H1 (cell line): ENCODE results near the gene ITM2A. TPM values are rescaled to one million over a fixed set of nuclear protein-coding genes. Genes with fewer than 3 reads are reported as not detected.

Source experiments
- CTCF ChIA-PET: fragments of 300-600 bp; sonication (Branson Sonifier 250); formaldehyde crosslinking; loops from one replicate; lab custom pipeline; 2021; ENCODE audit not compliant: partially characterized antibody; lab: Charles Lee
- POLR2A ChIA-PET: fragments of 300-600 bp; sonication (Branson Sonifier 250); formaldehyde crosslinking; loops from one replicate; lab custom pipeline; 2021; ENCODE audit warnings: inconsistent platforms; ENCODE audit not compliant: partially characterized antibody; lab: Charles Lee
- DNase-seq, 2 experiments: peaks; one replicate each; pipeline versions ENCODE4 v3.0.0 to v3.0.0-alpha.2; 2010 to 2022; ENCODE audit warnings: low spot score in 2 of 2, low read depth in 1 of 2, mixed read lengths in 1 of 2
- FAIRE-seq: peaks from 2 replicates; lab custom pipeline; 2011; peaks lifted over from hg19 to GRCh38; lab: Jason Lieb, UNC
- H2AFZ ChIP-seq: 2 replicates; pipeline ENCODE4 v1.8.1; 2012; ENCODE audit warnings: low read length, inconsistent platforms
- H2AK5ac ChIP-seq: 2 replicates; pipeline ENCODE4 v1.6.1; 2013; ENCODE audit warnings: low read depth, low read length
- H2BK120ac ChIP-seq: replicated peaks from 2 replicates; pipeline ENCODE3; 2013; ENCODE audit warnings: low read depth, low read length, inconsistent platforms
- H2BK12ac ChIP-seq: 2 replicates; pipeline ENCODE4 v1.6.1; 2013; ENCODE audit warnings: low read depth, low read length
- H2BK15ac ChIP-seq: 2 replicates; pipeline ENCODE4 v1.6.1; 2013; ENCODE audit warnings: low read length
- H2BK20ac ChIP-seq: 2 replicates; pipeline ENCODE4 v1.6.1; 2013; ENCODE audit warnings: low read length
- H2BK5ac ChIP-seq: 2 replicates; pipeline ENCODE4 v1.6.1; 2013; ENCODE audit warnings: low read depth, low read length
- H3K14ac ChIP-seq: 2 replicates; pipeline ENCODE4 v1.6.1; 2013; ENCODE audit warnings: inconsistent platforms; ENCODE audit not compliant: insufficient read length
- H3K18ac ChIP-seq: 2 replicates; pipeline ENCODE4 v1.6.1; 2013; ENCODE audit warnings: low read length; ENCODE audit errors: extremely low read depth
- H3K23ac ChIP-seq: 2 replicates; pipeline ENCODE4 v1.6.1; 2013; ENCODE audit warnings: inconsistent platforms; ENCODE audit not compliant: insufficient read length
- H3K23me2 ChIP-seq: 2 replicates; pipeline ENCODE4 v1.6.1; 2013; ENCODE audit warnings: low read depth, low read length
- H3K27ac ChIP-seq: 2 replicates; pipeline ENCODE4 v1.6.1; 2011; ENCODE audit warnings: low read depth, low read length, inconsistent platforms
- H3K27me3 ChIP-seq, 4 experiments: replicated peaks in 1 of 4; 1 replicate in 1 of 4; 2 replicates in 3 of 4; pipeline versions ENCODE4 v1.6.1 to v1.8.1; 2011 to 2013; ENCODE audit warnings: low read length in 3 of 4, mild to moderate bottlenecking in 3 of 4, inconsistent platforms in 2 of 4, mixed read lengths in 2 of 4, moderate library complexity in 1 of 4; ENCODE audit not compliant: control insufficient read depth in 3 of 4, insufficient read depth in 3 of 4; ENCODE audit errors: extremely low read depth in 1 of 4
- H3K36me3 ChIP-seq, 4 experiments: 2 replicates each; pipeline versions ENCODE4 v1.6.1 to v1.8.1; 2011 to 2013; ENCODE audit warnings: mild to moderate bottlenecking in 4 of 4, low read length in 3 of 4, moderate library complexity in 2 of 4, control low read depth in 1 of 4, inconsistent platforms in 1 of 4; ENCODE audit not compliant: insufficient read depth in 4 of 4, control insufficient read depth in 2 of 4
- H3K4ac ChIP-seq: replicated peaks from 2 replicates; pipeline ENCODE3; 2013; ENCODE audit warnings: low read length, low read depth, mixed read lengths, inconsistent platforms; ENCODE audit not compliant: insufficient read length
- H3K4me1 ChIP-seq, 4 experiments: replicated peaks in 1 of 4; 1 replicate in 1 of 4; 2 replicates in 3 of 4; pipeline versions ENCODE4 v1.6.1 to v1.8.1; 2011 to 2013; ENCODE audit warnings: low read length in 3 of 4, inconsistent platforms in 2 of 4, mixed read lengths in 1 of 4; ENCODE audit not compliant: insufficient read depth in 4 of 4, control insufficient read depth in 3 of 4
- H3K4me2 ChIP-seq, 2 experiments: 2 replicates each; pipeline versions ENCODE4 v1.6.1 to v1.8.1; 2011 to 2013; ENCODE audit warnings: low read depth in 2 of 2, low read length in 2 of 2, control low read depth in 1 of 2, inconsistent platforms in 1 of 2, mild to moderate bottlenecking in 1 of 2; ENCODE audit not compliant: insufficient read depth in 1 of 2
- H3K4me3 ChIP-seq, 4 experiments: fragments of 200-600, 300-600 bp in 1 of 4; sonication (generic), shearing (Covaris generic), sonication (Bioruptor Twin) in 1 of 4; 2 replicates each; pipeline versions ENCODE4 v1.5.1 to v1.8.1; 2011 to 2016; ENCODE audit warnings: low read length in 4 of 4, low read depth in 3 of 4, control low read depth in 2 of 4, inconsistent platforms in 2 of 4, mild to moderate bottlenecking in 2 of 4, mixed read lengths in 1 of 4, moderate library complexity in 1 of 4; ENCODE audit not compliant: insufficient read depth in 2 of 4; ENCODE audit errors: extremely low read depth in 1 of 4
- H3K56ac ChIP-seq: replicated peaks from 2 replicates; pipeline ENCODE3; 2013; ENCODE audit warnings: low read depth, mild to moderate bottlenecking, mixed read lengths, low read length, inconsistent platforms; ENCODE audit not compliant: insufficient read length
- H3K79me1 ChIP-seq: 2 replicates; pipeline ENCODE4 v1.6.1; 2013; ENCODE audit warnings: low read depth, low read length, control low read depth
- H3K79me2 ChIP-seq, 2 experiments: 2 replicates each; pipeline versions ENCODE4 v1.6.1 to v1.8.1; 2012 to 2013; ENCODE audit warnings: low read length in 2 of 2, mild to moderate bottlenecking in 2 of 2, inconsistent platforms in 1 of 2; ENCODE audit not compliant: insufficient read depth in 2 of 2, control insufficient read depth in 1 of 2
- H3K9ac ChIP-seq, 4 experiments: replicated peaks in 1 of 4; 1 replicate in 1 of 4; 2 replicates in 3 of 4; pipeline versions ENCODE4 v1.6.1 to v1.8.1; 2011 to 2013; ENCODE audit warnings: low read depth in 3 of 4, low read length in 3 of 4, control low read depth in 2 of 4, mild to moderate bottlenecking in 2 of 4, moderate library complexity in 2 of 4, inconsistent platforms in 1 of 4; ENCODE audit errors: extremely low read depth in 1 of 4
- H3K9me3 ChIP-seq, 2 experiments: 2 replicates each; pipeline versions ENCODE4 v1.6.1 to v1.8.1; 2012 to 2013; ENCODE audit warnings: mild to moderate bottlenecking in 2 of 2, moderate library complexity in 2 of 2, control low read depth in 1 of 2, inconsistent platforms in 1 of 2, low read depth in 1 of 2, low read length in 1 of 2, mixed read lengths in 1 of 2; ENCODE audit not compliant: insufficient read depth in 2 of 2
- H4K20me1 ChIP-seq, 2 experiments: replicated peaks in 1 of 2; 2 replicates each; pipeline versions ENCODE3 to v1.8.1; 2011 to 2013; ENCODE audit warnings: inconsistent platforms in 2 of 2, low read length in 2 of 2, mild to moderate bottlenecking in 1 of 2; ENCODE audit not compliant: insufficient read depth in 2 of 2, control insufficient read depth in 1 of 2
- H4K5ac ChIP-seq: 2 replicates; pipeline ENCODE4 v1.6.1; 2013; ENCODE audit warnings: low read length, low read depth, mixed read lengths, inconsistent platforms; ENCODE audit not compliant: insufficient read length
- H4K8ac ChIP-seq: 2 replicates; pipeline ENCODE4 v1.8.0; 2013; ENCODE audit warnings: mild to moderate bottlenecking, moderate library complexity, low read length, inconsistent platforms; ENCODE audit not compliant: insufficient read depth; ENCODE audit errors: extremely low read depth
- H4K91ac ChIP-seq: replicated peaks from 2 replicates; pipeline ENCODE3; 2013; ENCODE audit warnings: low read length, mixed read lengths, inconsistent platforms; ENCODE audit not compliant: insufficient read length
- CREB1 ChIP-seq: IDR thresholded peaks from 2 replicates; pipeline ENCODE4 v1.6.1; 2012; ENCODE audit warnings: inconsistent platforms
- EGR1 ChIP-seq: IDR thresholded peaks from 2 replicates; pipeline ENCODE4 v1.6.1; 2011; ENCODE audit warnings: low read depth, low read length, borderline replicate concordance
- EP300 ChIP-seq, 2 experiments: IDR thresholded peaks; 1 replicate in 1 of 2; 2 replicates in 1 of 2; pipeline ENCODE4 v1.6.1; 2011 to 2012; ENCODE audit warnings: low read depth in 2 of 2, low read length in 2 of 2, mild to moderate bottlenecking in 2 of 2, borderline replicate concordance in 1 of 2, inconsistent platforms in 1 of 2, moderate library complexity in 1 of 2
- NANOG ChIP-seq: IDR thresholded peaks from 2 replicates; pipeline ENCODE4 v1.6.1; 2011; ENCODE audit warnings: low read length, low read depth, mild to moderate bottlenecking, inconsistent platforms; ENCODE audit not compliant: insufficient read depth, poor library complexity, severe bottlenecking
- POLR2AphosphoS5 ChIP-seq: IDR thresholded peaks from 2 replicates; pipeline ENCODE4 v1.6.1; 2011; ENCODE audit warnings: low read depth, low read length
- SP4 ChIP-seq: IDR thresholded peaks from 2 replicates; pipeline ENCODE4 v1.6.1; 2012; ENCODE audit warnings: low read length, inconsistent platforms
- SRF ChIP-seq: IDR thresholded peaks from 2 replicates; pipeline ENCODE4 v1.6.1; 2011; ENCODE audit warnings: mild to moderate bottlenecking, low read depth, low read length, moderate library complexity
- whole genome bisulfite sequencing, 2 experiments: shearing (Covaris generic) in 1 of 2; methylation state at CpG; one replicate each; pipeline versions ENCODE4 v1.1.6 to v1.1.7; 2013 to 2015; ENCODE audit warnings: low lambda C conversion rate in 2 of 2, mixed read lengths in 2 of 2, inconsistent platforms in 1 of 2, low coverage in 1 of 2, missing lambda C conversion rate in 1 of 2; ENCODE audit not compliant: insufficient replicate concordance in 2 of 2, insufficient coverage in 1 of 2, insufficient read length in 1 of 2; ENCODE audit errors: extremely low coverage in 1 of 2, missing lambda C conversion rate in 1 of 2; 5-methylcytosine and 5-hydroxymethylcytosine counted together
- polyA plus RNA-seq, 7 experiments: library from polyadenylated mRNA; depleted of rRNA in 3 of 7; stranded (reverse) in 5 of 7; unstranded in 2 of 7; fragments of >200 nt in 5 of 7; fragments of 200-250 nt in 2 of 7; gene quantifications; 1 replicate in 5 of 7; 2 replicates in 1 of 7; 4 replicates in 1 of 7; pipeline versions ENCODE4 v1.2.1 to v1.2.3, GENCODE V29; 2011 to 2013; ENCODE audit warnings: missing spikeins in 2 of 7, mixed read lengths in 2 of 7
- total RNA-seq: library from RNA; stranded (reverse); fragmentation: NEBNext Ultra II Directional; extraction: Animal tissue kit (Norgen Biotek cat#: 25700); gene quantifications from 2 replicates; pipeline ENCODE4 v1.2.1, GENCODE V29; 2021

Gene ITM2A
- total and polyA plus RNA-seq, 2 of the 8 experiments (the other 6 are each of a cell fraction or from before 2014, with no cell fraction given) = 35.7 to 52.0 TPM

- H3K4me1 ChIP-seq = no peaks in the 10 kb centered on the region
- H4K8ac ChIP-seq = no peak overlapping the region
- H3K23me2 ChIP-seq = no peaks in the 10 kb centered on the region
- no peak overlapping the region for H2AFZ ChIP-seq
- H3K56ac ChIP-seq = no peak overlapping the region
- H2BK12ac ChIP-seq = no peak overlapping the region
- FAIRE-seq (no peak), DNase-seq (no peak)
- no peak overlapping the region for H2BK120ac ChIP-seq
- no peak overlapping the region for H2BK20ac ChIP-seq
- no peak overlapping the region for H3K27ac ChIP-seq
- no peak overlapping the region for H3K14ac ChIP-seq
- no peak overlapping the region for H2BK15ac ChIP-seq
- H3K36me3 ChIP-seq = no peaks in the 10 kb centered on the region
- no peak overlapping the region for H2BK5ac ChIP-seq
- no peak overlapping the region for H3K23ac ChIP-seq
- CTCF ChIA-PET = no interaction called here
- H4K20me1 ChIP-seq = no peaks in the 10 kb centered on the region
- no peak overlapping the region for H3K4me3 ChIP-seq
- no peak overlapping the region for H3K4me2 ChIP-seq
- H4K5ac ChIP-seq = no peak overlapping the region
- WGBS, 2 experiments = 97% methylated on average over 2 of the region's 2 CpGs; no CpG with 5 or more reads in 1 of the 2 experiments
- H3K79me1 ChIP-seq = no peaks in the 10 kb centered on the region
- POLR2A ChIA-PET = no interaction called here
- H3K9ac ChIP-seq = no peak overlapping the region
- no peak overlapping the region for H3K18ac ChIP-seq
- no peak overlapping the region for H3K4ac ChIP-seq
- TF ChIP-seq CREB1 (no peak), SP4 (no peak), SRF (no peak), NANOG (no peak), POLR2AphosphoS5 (no peak), EGR1 (no peak), EP300 (IDR thresholded peaks at IDR 0.05; ENCODE audit: borderline replicate concordance in 1 of 2, low read depth in 2 of 2, low read length in 2 of 2) (no peak)
- TF ChIP-seq, all 59 proteins: peak for 0
- Histone ChIP-seq H3K9me3 (no peaks in the 10 kb centered on the region), H3K79me2 (no peaks in the 10 kb centered on the region), H3K27me3 (no peaks in the 10 kb centered on the region), H4K91ac (no peak overlapping the region), H2AK5ac (no peak overlapping the region)
Observed at GRCh38 chrX:79375340-79375739, 8.2 kb upstream of the ITM2A start.
